DMS79 treated with DMSO at 0.1 percent for 48 hours (cell line): ENCODE data around the gene SYNPO2.
"Not testable (repeated sequence)": the region's sequence is repeated elsewhere in the genome, so short reads cannot be mapped to it uniquely, and the experiment has no call there.

Source experiments
- DNase-seq: peaks from one replicate; lab custom pipeline; 2025; lab: John Stamatoyannopoulos, UW

The SYNPO2 gene

GRCh38 chr4:118976193-118976560 is 87.5 kb downstream of the SYNPO2 start:
- DNase-seq: not testable (repeated sequence)

- not testable (repeated sequence) for DNase-seq
These were observed 88.4 kb downstream of the SYNPO2 start for GRCh38 chr4:118977100-118977499.

- no peak for DNase-seq
These were observed 91.1 kb downstream of the SYNPO2 start for GRCh38 chr4:118979712-118980111.

GRCh38 chr4:118981171-118981838 is 92.7 kb downstream of the SYNPO2 start:
- DNase-seq: no peak

- peak; percentile 6 for DNase-seq
These were observed 93.3 kb downstream of the SYNPO2 start for GRCh38 chr4:118981839-118982381.

GRCh38 chr4:118983293-118983692 is 94.6 kb downstream of the SYNPO2 start:
- no peak for DNase-seq

- DNase-seq: no peak
These were observed 95.2 kb downstream of the SYNPO2 start for GRCh38 chr4:118983831-118984230.

GRCh38 chr4:118985170-118986000 is 96.7 kb downstream of the SYNPO2 start:
- no peak for DNase-seq

- no peak for DNase-seq
These were observed 99.4 kb downstream of the SYNPO2 start for GRCh38 chr4:118987959-118988634.

- DNase-seq: no peak
These were observed 100.0 kb downstream of the SYNPO2 start for GRCh38 chr4:118988635-118988972.

- no peak for DNase-seq
These were observed 100.7 kb downstream of the SYNPO2 start for GRCh38 chr4:118989098-118990080.

- DNase-seq: no peak
These were observed 103.0 kb downstream of the SYNPO2 start for GRCh38 chr4:118991686-118992085.

GRCh38 chr4:118992149-118992548 is 103.5 kb downstream of the SYNPO2 start:
- no peak for DNase-seq

- DNase-seq: no peak
These were observed 104.7 kb downstream of the SYNPO2 start for GRCh38 chr4:118993333-118993732.

- no peak for DNase-seq
These were observed 105.4 kb downstream of the SYNPO2 start for GRCh38 chr4:118994030-118994429.

- no peak for DNase-seq
These were observed 107.2 kb downstream of the SYNPO2 start for GRCh38 chr4:118995693-118996391.

- no peak for DNase-seq
These were observed 108.9 kb downstream of the SYNPO2 start for GRCh38 chr4:118997601-118998000.

- DNase-seq: no peak
These were observed 111.3 kb downstream of the SYNPO2 start for GRCh38 chr4:118999919-119000318.

GRCh38 chr4:119000400-119000799 is 111.7 kb downstream of the SYNPO2 start:
- DNase-seq: no peak

GRCh38 chr4:119002476-119002875 is 113.8 kb downstream of the SYNPO2 start:
- DNase-seq: no peak

GRCh38 chr4:119003001-119003400 is 114.3 kb downstream of the SYNPO2 start:
- DNase-seq: not testable (repeated sequence)
